HG03432 (cell line): Measurements from ENCODE around the gene VMO1.
A peak's percentile ranks its signal among the peaks of the same experiment; 100 is the strongest.

ENCODE experiments used
- ATAC-seq: cut with Tn5 transposase; IDR thresholded peaks from one replicate; pipeline ENCODE4 v1.9.1; 2021; ENCODE audit warnings: mild to moderate bottlenecking, moderate library complexity; ENCODE audit not compliant: unreplicated experiment

Gene VMO1

GRCh38 chr17:4764595-4764994, 21.6 kb downstream of the VMO1 start:
- no peak for ATAC-seq

GRCh38 chr17:4759776-4760236, 26.4 kb downstream of the VMO1 start:
- no peak for ATAC-seq

DNA sequence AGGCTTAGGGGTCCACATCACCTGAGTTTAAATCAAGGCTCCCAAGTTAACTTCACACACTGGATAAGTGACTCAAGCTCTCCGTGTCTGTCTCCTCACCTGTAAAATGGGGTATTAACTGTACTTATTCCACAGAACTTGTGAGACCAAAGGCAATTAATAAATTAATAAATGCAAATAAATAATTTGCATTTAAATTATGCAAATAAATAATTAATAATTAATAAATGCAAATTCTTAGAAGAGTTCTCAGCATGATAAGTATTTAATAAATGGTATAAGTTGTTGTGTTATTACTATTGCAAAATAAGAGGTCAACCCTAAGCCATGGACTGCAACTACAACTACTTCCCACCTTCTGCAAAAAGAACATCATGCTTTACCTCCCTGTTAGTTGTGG, 32.8 kb downstream of the VMO1 start:
- ATAC-seq: no peak

- no peak for ATAC-seq
These were observed 34.2 kb downstream of the VMO1 start for GRCh38 chr17:4751932-4752331.

GRCh38 chr17:4750606-4751005, 35.6 kb downstream of the VMO1 start:
- no peak for ATAC-seq

DNA sequence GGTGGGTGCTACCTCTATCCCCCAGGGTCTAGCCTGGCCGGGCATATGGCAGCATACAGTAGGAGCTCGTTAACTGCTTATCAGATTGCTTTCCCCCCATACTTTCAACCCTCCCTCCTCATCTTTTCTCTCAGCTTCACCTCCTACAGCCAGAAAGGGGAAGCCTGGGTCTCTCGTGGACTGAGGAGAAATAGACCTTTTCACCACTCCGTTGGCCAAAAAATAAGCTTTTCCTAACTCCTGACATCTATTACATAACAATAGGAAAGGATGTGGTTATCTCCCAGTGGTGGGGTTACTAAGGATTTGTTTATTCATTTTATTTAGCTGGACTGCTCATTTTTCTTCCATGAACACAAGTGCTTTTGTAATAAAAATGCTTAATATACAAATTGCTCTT, 37.5 kb downstream of the VMO1 start:
- ATAC-seq: no peak

GRCh38 chr17:4747847-4748246, 38.3 kb downstream of the VMO1 start:
- ATAC-seq: no peak

GRCh38 chr17:4744999-4745969, 40.9 kb downstream of the VMO1 start:
- no peak for ATAC-seq

- ATAC-seq: no peak
These were observed 42.3 kb downstream of the VMO1 start for GRCh38 chr17:4743898-4744297.

GRCh38 chr17:4743216-4743615, 42.9 kb downstream of the VMO1 start:
- no peak for ATAC-seq

DNA sequence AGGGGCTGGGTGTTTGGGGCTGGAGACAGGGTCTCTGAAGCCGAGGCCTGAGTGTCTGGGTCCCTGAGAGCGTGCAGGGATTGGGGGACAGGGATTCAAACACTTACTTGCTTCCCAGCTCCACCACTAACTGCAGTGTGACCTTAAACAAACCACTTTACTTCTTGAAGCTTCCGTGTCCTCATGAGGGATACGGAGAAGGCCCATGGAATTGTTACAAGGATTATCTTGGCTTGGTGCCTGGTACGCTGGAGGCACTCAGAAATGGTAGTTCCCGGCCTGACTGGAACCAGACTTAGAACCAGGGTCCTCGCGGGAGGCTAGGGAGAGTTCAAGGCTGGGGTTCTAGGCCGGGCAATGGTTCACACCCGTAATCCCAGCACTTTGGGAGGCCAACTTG, 43.5 kb downstream of the VMO1 start:
- ATAC-seq: no peak

GRCh38 chr17:4742133-4742532, 44.0 kb downstream of the VMO1 start:
- no peak for ATAC-seq

DNA sequence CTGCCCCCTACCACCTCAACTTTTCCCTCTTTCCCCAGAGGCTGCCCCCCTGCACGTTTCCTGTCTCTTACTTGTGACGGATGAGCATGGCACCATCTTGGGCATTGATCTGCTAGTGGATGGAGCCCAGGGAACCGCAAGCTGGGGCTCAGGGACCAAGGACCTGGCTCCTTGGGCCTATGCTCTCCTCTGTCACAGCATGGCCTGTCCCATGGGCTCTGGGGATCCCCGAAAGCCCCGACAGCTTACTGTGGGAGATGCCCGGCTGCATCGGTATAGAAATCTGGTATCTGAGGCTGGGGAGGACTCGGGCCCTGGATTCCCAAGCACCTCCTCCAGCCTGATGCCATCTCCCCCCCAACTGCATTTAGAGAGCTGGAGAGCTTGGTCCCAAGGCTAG, 44.6 kb downstream of the VMO1 start:
- ATAC-seq: no peak

GRCh38 chr17:4740584-4740983, 45.6 kb downstream of the VMO1 start:
- no peak for ATAC-seq

DNA sequence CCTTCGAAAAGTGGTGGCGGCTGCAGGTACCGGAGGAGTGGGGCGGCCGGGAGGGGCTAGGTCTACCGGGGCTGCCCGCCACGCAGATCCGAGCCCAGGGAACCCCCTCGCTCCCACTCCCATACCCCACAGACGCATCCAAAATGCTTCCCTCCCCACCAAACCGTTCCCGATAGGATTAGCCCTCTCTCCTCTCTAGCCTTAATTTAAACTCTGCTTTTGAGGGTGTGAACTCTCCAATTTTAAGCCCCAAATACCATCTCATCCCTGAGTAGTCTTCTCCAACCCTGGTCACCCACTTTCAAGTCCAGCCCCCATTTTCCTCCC, 46.2 kb downstream of the VMO1 start:
- no peak for ATAC-seq

GRCh38 chr17:4739122-4740024, 46.8 kb downstream of the VMO1 start, which contains the start of the genes CXCL16 and ZMYND15:
TSS of gene CXCL16 (minus strand) at chr17:4739928. CDS start at chr17:4739339, 589 bp downstream.
TSS of gene ZMYND15 (plus strand) at chr17:4739833. CDS start at chr17:4740549, 716 bp downstream.
- peak; percentile 65 for ATAC-seq

DNA sequence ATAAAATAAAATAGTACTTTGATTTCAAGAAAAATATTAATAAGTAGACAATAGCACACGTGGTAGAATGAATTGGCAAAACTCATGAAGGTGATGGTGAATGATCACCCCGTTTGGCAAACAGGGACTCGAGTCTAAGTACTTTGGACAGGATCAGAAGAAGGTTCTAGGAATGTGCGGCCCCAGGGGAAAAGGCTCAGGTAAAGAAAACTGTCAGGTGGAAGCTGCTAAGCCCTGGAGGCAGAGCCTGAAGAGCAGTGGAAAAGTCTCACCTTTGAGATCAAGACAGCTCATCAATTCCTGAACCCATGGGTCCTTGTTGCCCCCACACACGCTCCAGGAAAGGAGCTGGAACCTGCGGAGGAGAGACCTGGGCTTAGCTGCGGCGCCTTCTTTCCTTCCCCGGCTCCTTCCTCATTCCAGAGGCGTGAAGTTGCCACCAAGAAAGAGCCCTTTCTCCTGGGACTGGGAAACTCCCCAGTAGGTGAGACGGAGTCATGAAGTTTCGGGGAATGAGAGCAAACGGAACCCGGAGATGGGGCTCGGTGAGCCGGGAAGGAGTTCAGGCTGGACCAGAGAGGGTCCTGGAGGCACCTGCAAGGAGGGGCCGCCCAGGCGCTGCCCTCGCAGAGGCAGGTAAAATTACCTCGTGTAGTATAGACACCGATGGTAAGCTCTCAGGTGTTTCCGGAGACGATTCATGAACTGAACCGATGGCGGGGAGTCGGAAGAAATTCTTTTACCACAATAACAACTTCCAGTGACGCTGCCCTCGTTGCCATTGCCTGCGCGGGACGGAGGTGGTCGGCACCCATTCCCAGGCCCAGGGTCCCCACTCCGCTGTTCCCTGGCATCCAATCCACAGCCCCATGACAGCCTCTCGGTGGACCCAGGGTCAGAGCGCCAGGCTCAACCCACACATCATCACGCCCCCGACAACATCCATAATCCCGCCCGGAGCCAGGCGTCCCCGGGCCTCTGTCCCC, 47.7 kb downstream of the VMO1 start:
- no peak for ATAC-seq

- no peak for ATAC-seq
These were observed 50.1 kb downstream of the VMO1 start for GRCh38 chr17:4735876-4736651.
